GM19455 (cell line): Measurements from ENCODE around the gene RFNG.

Experiments
- ATAC-seq: cut with Tn5 transposase; IDR thresholded peaks from one replicate; pipeline ENCODE4 v1.9.1; 2021; ENCODE audit not compliant: unreplicated experiment

Gene RFNG

GRCh38 chr17:82016061-82016874 lies 35.3 kb downstream of the RFNG start:
- ATAC-seq: no peak

- ATAC-seq: no peak
Observed at GRCh38 chr17:82015311-82015971, 36.2 kb downstream of the RFNG start.

GRCh38 chr17:82014971-82015310 lies 36.7 kb downstream of the RFNG start:
- no peak for ATAC-seq

- ATAC-seq: no peak
Observed at GRCh38 chr17:82014432-82014831, 37.2 kb downstream of the RFNG start.

- ATAC-seq: no peak
Observed at GRCh38 chr17:82013772-82014321, 37.8 kb downstream of the RFNG start.

GRCh38 chr17:82013341-82013740 lies 38.3 kb downstream of the RFNG start:
- ATAC-seq: no peak

GRCh38 chr17:82012640-82013295 lies 38.8 kb downstream of the RFNG start:
- ATAC-seq: no peak

GRCh38 chr17:82012261-82012639 lies 39.4 kb downstream of the RFNG start:
- no peak for ATAC-seq

- no peak for ATAC-seq
Observed at GRCh38 chr17:82011617-82012187, 39.9 kb downstream of the RFNG start.

- ATAC-seq: no peak
Observed at GRCh38 chr17:82010575-82011525, 40.8 kb downstream of the RFNG start.

- no peak for ATAC-seq
Observed at GRCh38 chr17:82009413-82009812, 42.2 kb downstream of the RFNG start.

GRCh38 chr17:82008941-82009405 lies 42.6 kb downstream of the RFNG start:
- ATAC-seq: no peak

GRCh38 chr17:82008258-82008940 lies 43.2 kb downstream of the RFNG start:
- no peak for ATAC-seq

- ATAC-seq: no peak
Observed at GRCh38 chr17:82007495-82008257, 43.9 kb downstream of the RFNG start.

GRCh38 chr17:82007228-82007494 lies 44.5 kb downstream of the RFNG start:
- no peak for ATAC-seq

GRCh38 chr17:82006468-82007227 lies 45.0 kb downstream of the RFNG start:
- ATAC-seq: no peak

GRCh38 chr17:82005701-82006348 lies 45.8 kb downstream of the RFNG start:
- no peak for ATAC-seq
